ENCODE results near the gene RTP1. TPM values are rescaled to one million over a fixed set of nuclear protein-coding genes. Genes with fewer than 3 reads are reported as not detected.
"Not testable (repeated sequence)": the region's sequence is repeated elsewhere in the genome, so short reads cannot be mapped to it uniquely, and the experiment has no call there.

RTP1 gene
- total RNA-seq, 1 experiment from 2014 or later: not detected

DNA sequence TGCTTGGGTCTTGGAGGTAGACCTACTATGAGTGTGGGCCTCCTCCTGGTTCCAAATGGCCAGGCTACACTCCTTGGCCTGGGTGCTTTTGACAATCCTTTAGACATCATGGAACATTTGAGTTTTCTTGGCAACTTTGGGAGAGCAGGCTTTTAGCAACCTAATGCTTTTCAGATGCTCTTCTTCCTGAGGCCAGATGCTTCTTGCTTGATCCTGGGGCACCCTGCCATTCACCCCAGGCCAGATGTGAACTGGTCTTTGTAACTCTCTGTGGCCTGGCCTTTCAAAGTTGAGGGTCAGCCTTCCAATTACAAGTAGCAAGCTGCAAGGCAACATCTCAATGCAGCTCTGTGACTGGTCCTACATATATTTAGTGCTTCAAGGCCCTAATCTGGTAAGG, 40.5 kb downstream of the RTP1 start:
- Histone ChIP-seq H3K9me3 (ENCODE audit: insufficient read depth, low read depth) (no peaks in the 10 kb centered on the region), H3F3A (ENCODE audit: insufficient read depth, low read depth) (no peaks in the 10 kb centered on the region), H4K20me1 (ENCODE audit: insufficient read depth) (no peaks in the 10 kb centered on the region), H3K4me2 (no peak overlapping the region), H3K36me3 (ENCODE audit: low read depth) (no peaks in the 10 kb centered on the region), H3K79me2 (ENCODE audit: low read depth) (no peaks in the 10 kb centered on the region), H3K9me2 (ENCODE audit: insufficient read depth) (no peaks in the 10 kb centered on the region), H3K4me3 (no peak overlapping the region), H3K4me1 (replicated peaks; ENCODE audit: insufficient read depth) (no peaks in the 10 kb centered on the region), H3K27ac (no peak overlapping the region), H2AFZ (no peak overlapping the region), H3K27me3 (ENCODE audit: insufficient read depth, low read depth) (peaks cover 16% of the 10 kb centered on the region; the same call in 1 of the 2 replicates)
- DNase-seq: no peak
- intact Hi-C loops (cut with micrococcal nuclease; ENCODE audit: unreplicated experiment): no loop called here
- ChIA-PET CTCF (no interaction called here), POLR2A (ENCODE audit: unreplicated experiment) (no interaction called here)
- no TSS peak for BruUV-seq (replicated peaks)
- TF ChIP-seq EZH2 (IDR thresholded peaks at IDR 0.05; ENCODE audit: low read depth): no peak
- TF ChIP-seq CTCF (conservative IDR thresholded peaks at IDR 0.05): no peak

GRCh38 chr3:187238239-187238638, 41.0 kb downstream of the RTP1 start:
- Histone ChIP-seq H3K79me2 (ENCODE audit: low read depth) (no peaks in the 10 kb centered on the region), H3K4me2 (no peak overlapping the region), H3K27ac (no peak overlapping the region), H3K4me1 (replicated peaks; ENCODE audit: insufficient read depth) (no peaks in the 10 kb centered on the region), H3K36me3 (ENCODE audit: low read depth) (no peaks in the 10 kb centered on the region), H3K9me2 (ENCODE audit: insufficient read depth) (no peaks in the 10 kb centered on the region), H2AFZ (no peak overlapping the region), H3K27me3 (ENCODE audit: insufficient read depth, low read depth) (peaks cover 11% of the 10 kb centered on the region; the same call in 1 of the 2 replicates), H3K4me3 (no peak overlapping the region), H4K20me1 (ENCODE audit: insufficient read depth) (no peaks in the 10 kb centered on the region), H3K9me3 (ENCODE audit: insufficient read depth, low read depth) (no peaks in the 10 kb centered on the region), H3F3A (ENCODE audit: insufficient read depth, low read depth) (no peaks in the 10 kb centered on the region)
- CTCF ChIA-PET: no interaction called here
- intact Hi-C loops (cut with micrococcal nuclease; ENCODE audit: unreplicated experiment): no loop called here
- BruUV-seq (replicated peaks): no TSS peak
- no peak for TF ChIP-seq CTCF (conservative IDR thresholded peaks at IDR 0.05)
- TF ChIP-seq EZH2 (IDR thresholded peaks at IDR 0.05; ENCODE audit: low read depth): no peak
- no peak for DNase-seq
- POLR2A ChIA-PET (ENCODE audit: unreplicated experiment): no interaction called here

DNA sequence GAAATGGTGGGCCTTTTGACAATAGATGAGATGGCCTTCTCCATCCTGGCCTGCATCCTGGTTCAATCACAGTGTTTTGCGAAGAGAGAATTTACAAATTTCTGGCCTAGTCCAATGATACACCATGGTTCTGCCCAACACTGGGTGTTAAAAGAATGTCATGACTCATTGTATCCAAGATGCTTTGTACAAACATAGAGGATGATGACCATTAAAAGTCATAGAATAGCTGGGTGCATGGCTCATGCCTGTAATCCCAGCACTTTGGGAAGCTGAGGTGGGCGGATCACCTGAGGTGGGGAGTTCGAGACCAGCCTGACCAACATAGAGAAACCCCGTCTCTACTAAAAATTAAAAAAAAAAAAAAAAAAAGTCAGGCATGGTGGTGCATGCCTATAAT, 41.5 kb downstream of the RTP1 start:
- intact Hi-C loops (cut with micrococcal nuclease; ENCODE audit: unreplicated experiment); H2AFZ ChIP-seq; H3F3A ChIP-seq (ENCODE audit: insufficient read depth, low read depth); H3K9me3 ChIP-seq (ENCODE audit: insufficient read depth, low read depth); H3K79me2 ChIP-seq (ENCODE audit: low read depth); H4K20me1 ChIP-seq (ENCODE audit: insufficient read depth); H3K4me3 ChIP-seq; CTCF ChIA-PET; BruUV-seq (replicated peaks); H3K36me3 ChIP-seq (ENCODE audit: low read depth); H3K27me3 ChIP-seq (ENCODE audit: insufficient read depth, low read depth); H3K4me2 ChIP-seq; H3K9me2 ChIP-seq (ENCODE audit: insufficient read depth); DNase-seq; H3K27ac ChIP-seq; H3K4me1 ChIP-seq (replicated peaks; ENCODE audit: insufficient read depth): not testable (repeated sequence)
- POLR2A ChIA-PET (ENCODE audit: unreplicated experiment): interaction anchor here (0.5 kb wide), 1 partner anchor 462 kb away, joined by 5 read pairs; no protein-coding TSS in a partner anchor

- no peak overlapping the region for H2AFZ ChIP-seq
- no peaks in the 10 kb centered on the region for H3K9me3 ChIP-seq (ENCODE audit: insufficient read depth, low read depth)
- no TSS peak for BruUV-seq (replicated peaks)
These were observed 45.1 kb downstream of the RTP1 start for GRCh38 chr3:187242435-187242834.

More at GRCh38 chr3:187242435-187242834, 45.1 kb downstream of the RTP1 start:
- TF ChIP-seq CTCF (conservative IDR thresholded peaks at IDR 0.05): no peak
- no peak for TF ChIP-seq EZH2 (IDR thresholded peaks at IDR 0.05; ENCODE audit: low read depth)
- Histone ChIP-seq H3K79me2 (ENCODE audit: low read depth) (no peaks in the 10 kb centered on the region), H3K4me2 (no peak overlapping the region), H3K4me1 (replicated peaks; ENCODE audit: insufficient read depth) (no peaks in the 10 kb centered on the region), H3K27ac (no peak overlapping the region), H3K9me2 (ENCODE audit: insufficient read depth) (no peaks in the 10 kb centered on the region), H3F3A (ENCODE audit: insufficient read depth, low read depth) (no peaks in the 10 kb centered on the region), H3K27me3 (ENCODE audit: insufficient read depth, low read depth) (no peaks in the 10 kb centered on the region), H3K36me3 (ENCODE audit: low read depth) (no peaks in the 10 kb centered on the region), H4K20me1 (ENCODE audit: insufficient read depth) (no peaks in the 10 kb centered on the region), H3K4me3 (no peak overlapping the region)
- ChIA-PET POLR2A (ENCODE audit: unreplicated experiment) (no interaction called here), CTCF (no interaction called here)
- DNase-seq: no peak
- intact Hi-C loops (cut with micrococcal nuclease; ENCODE audit: unreplicated experiment): no loop called here
